IMR-90 (cell line): ENCODE results near the gene TSR2.

Experiments used
- BHLHE40 ChIP-seq: fragments of 150-350 bp; IDR thresholded peaks from 2 replicates; pipeline ENCODE4 v1.6.1; 2016; ENCODE audit warnings: mild to moderate bottlenecking, low read depth, low read length
- CEBPB ChIP-seq: IDR thresholded peaks from 2 replicates; pipeline ENCODE4 v1.6.1; 2012; ENCODE audit warnings: low read depth, low read length, improper control_type of control experiment
- CHD1 ChIP-seq: IDR thresholded peaks from 2 replicates; pipeline ENCODE4 v1.6.1; 2012; ENCODE audit warnings: low read depth, low read length, improper control_type of control experiment
- CTCF ChIP-seq: conservative IDR thresholded peaks from 2 replicates; pipeline ENCODE4 v1.5.1; 2012; ENCODE audit warnings: mild to moderate bottlenecking, low read depth, low read length, improper control_type of control experiment
- ELK1 ChIP-seq: fragments of 150-350 bp; IDR thresholded peaks from 2 replicates; pipeline ENCODE4 v1.6.1; 2016; ENCODE audit warnings: low read depth, mild to moderate bottlenecking, low read length, moderate library complexity, borderline replicate concordance
- FOS ChIP-seq: fragments of 150-350 bp; IDR thresholded peaks from 2 replicates; pipeline ENCODE4 v1.6.1; 2016; ENCODE audit warnings: low read depth, low read length
- MAFK ChIP-seq: IDR thresholded peaks from 2 replicates; pipeline ENCODE4 v1.6.1; 2012; ENCODE audit warnings: low read depth, low read length, improper control_type of control experiment
- POLR2A ChIP-seq: IDR thresholded peaks from 2 replicates; pipeline ENCODE4 v1.6.1; 2012; ENCODE audit warnings: mild to moderate bottlenecking, low read depth, low read length
- RAD21 ChIP-seq: IDR thresholded peaks from 2 replicates; pipeline ENCODE4 v1.6.1; 2012; ENCODE audit warnings: low read length, improper control_type of control experiment
- RFX5 ChIP-seq: IDR thresholded peaks from 2 replicates; pipeline ENCODE4 v1.8.0; 2012; ENCODE audit warnings: low read depth, mild to moderate bottlenecking, low read length, moderate library complexity
- USF2 ChIP-seq: fragments of 150-350 bp; IDR thresholded peaks from 2 replicates; pipeline ENCODE4 v1.6.1; 2017; ENCODE audit warnings: mild to moderate bottlenecking, antibody characterized with exemption, low read length, low read depth

- TF ChIP-seq CEBPB = no peak
- no peak for TF ChIP-seq CTCF
- no peak for TF ChIP-seq USF2
- TF ChIP-seq BHLHE40 = no peak
- no peak for TF ChIP-seq CHD1
- TF ChIP-seq RFX5 = no peak
- no peak for TF ChIP-seq POLR2A
- no peak for TF ChIP-seq RAD21
- TF ChIP-seq FOS = no peak
- TF ChIP-seq ELK1 = no peak
- no peak for TF ChIP-seq MAFK
These were observed 18.0 kb upstream of the TSR2 start for GRCh38 chrX:54422168-54422567.
